Astrocyte (in vitro differentiated cells and primary cell): Measurements from ENCODE around the gene CCL19.

Source experiments
- EZH2 ChIP-seq: IDR thresholded peaks from 2 replicates; pipeline ENCODE4 v1.6.1; 2012; ENCODE audit warnings: mild to moderate bottlenecking, low read length, inconsistent platforms; ENCODE audit not compliant: insufficient read depth
- TF ChIP-seq, protein P1 (sequence below): IDR thresholded peaks from 2 replicates; pipeline ENCODE4 v1.5.1; 2011; ENCODE audit warnings: low read depth, mild to moderate bottlenecking, inconsistent platforms, low read length, moderate library complexity; ENCODE audit not compliant: insufficient read depth

DNA sequence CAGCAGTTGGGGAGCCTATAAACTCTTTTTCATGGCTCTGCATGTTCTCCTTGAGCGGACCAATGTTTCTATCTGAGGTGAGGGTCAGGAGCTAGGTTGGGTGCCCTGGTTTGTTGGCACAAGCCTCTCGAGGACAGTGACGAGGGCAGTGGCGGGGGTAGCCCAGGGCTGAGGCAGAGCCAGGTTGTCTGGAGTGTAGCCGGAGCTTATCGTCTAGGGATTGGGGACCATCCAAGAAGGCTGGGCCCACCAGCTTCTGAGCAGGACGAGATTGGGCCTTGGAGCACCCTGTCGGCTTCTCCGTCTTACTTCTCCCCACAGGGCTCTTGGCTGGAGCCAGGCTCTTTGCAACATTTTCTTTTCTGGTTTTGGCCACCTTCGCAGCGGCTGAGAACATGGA, 32.1 kb upstream of the CCL19 start:
- TF ChIP-seq, protein P1, sequence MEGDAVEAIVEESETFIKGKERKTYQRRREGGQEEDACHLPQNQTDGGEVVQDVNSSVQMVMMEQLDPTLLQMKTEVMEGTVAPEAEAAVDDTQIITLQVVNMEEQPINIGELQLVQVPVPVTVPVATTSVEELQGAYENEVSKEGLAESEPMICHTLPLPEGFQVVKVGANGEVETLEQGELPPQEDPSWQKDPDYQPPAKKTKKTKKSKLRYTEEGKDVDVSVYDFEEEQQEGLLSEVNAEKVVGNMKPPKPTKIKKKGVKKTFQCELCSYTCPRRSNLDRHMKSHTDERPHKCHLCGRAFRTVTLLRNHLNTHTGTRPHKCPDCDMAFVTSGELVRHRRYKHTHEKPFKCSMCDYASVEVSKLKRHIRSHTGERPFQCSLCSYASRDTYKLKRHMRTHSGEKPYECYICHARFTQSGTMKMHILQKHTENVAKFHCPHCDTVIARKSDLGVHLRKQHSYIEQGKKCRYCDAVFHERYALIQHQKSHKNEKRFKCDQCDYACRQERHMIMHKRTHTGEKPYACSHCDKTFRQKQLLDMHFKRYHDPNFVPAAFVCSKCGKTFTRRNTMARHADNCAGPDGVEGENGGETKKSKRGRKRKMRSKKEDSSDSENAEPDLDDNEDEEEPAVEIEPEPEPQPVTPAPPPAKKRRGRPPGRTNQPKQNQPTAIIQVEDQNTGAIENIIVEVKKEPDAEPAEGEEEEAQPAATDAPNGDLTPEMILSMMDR: no peak
- no peak for TF ChIP-seq EZH2
